Stimulated activated CD8-positive, alpha-beta memory T cell treated with anti-CD3 and anti-CD28 coated beads, Interleukin-4, amount 100 ng/mL, for 24 hours (primary cell): ENCODE measurements around the gene FHDC1.

ENCODE experiments used
- DNase-seq: peaks from one replicate; pipeline ENCODE4 v3.0.0-alpha.2; 2020; ENCODE audit warnings: low read depth

The FHDC1 gene

GRCh38 chr4:153005899-153006381 is 69.8 kb downstream of the FHDC1 start:
- no peak for DNase-seq

- no peak for DNase-seq
These were observed 72.6 kb downstream of the FHDC1 start for GRCh38 chr4:153008578-153009199.

- no peak for DNase-seq
These were observed 74.0 kb downstream of the FHDC1 start for GRCh38 chr4:153010146-153010545.

- DNase-seq = no peak
These were observed 77.3 kb downstream of the FHDC1 start for GRCh38 chr4:153013202-153013977.

GRCh38 chr4:153014460-153014859 is 78.3 kb downstream of the FHDC1 start:
- no peak for DNase-seq

- DNase-seq = no peak
These were observed 80.5 kb downstream of the FHDC1 start for GRCh38 chr4:153016592-153016991.

- no peak for DNase-seq
These were observed 81.9 kb downstream of the FHDC1 start for GRCh38 chr4:153018031-153018430.

GRCh38 chr4:153018684-153019083 is 82.6 kb downstream of the FHDC1 start:
- DNase-seq = no peak

GRCh38 chr4:153019906-153020305 is 83.8 kb downstream of the FHDC1 start:
- DNase-seq = no peak

GRCh38 chr4:153020457-153020856 is 84.3 kb downstream of the FHDC1 start:
- DNase-seq = no peak

GRCh38 chr4:153021276-153021675 is 85.2 kb downstream of the FHDC1 start:
- no peak for DNase-seq

- DNase-seq = no peak
These were observed 86.2 kb downstream of the FHDC1 start for GRCh38 chr4:153022241-153022715.

- no peak for DNase-seq
These were observed 87.0 kb downstream of the FHDC1 start for GRCh38 chr4:153023139-153023538.

- no peak for DNase-seq
These were observed 87.7 kb downstream of the FHDC1 start for GRCh38 chr4:153023692-153024394.

- DNase-seq = no peak
These were observed 88.3 kb downstream of the FHDC1 start for GRCh38 chr4:153024466-153024865.

GRCh38 chr4:153025406-153025805 is 89.3 kb downstream of the FHDC1 start:
- no peak for DNase-seq

GRCh38 chr4:153026591-153027346 is 90.6 kb downstream of the FHDC1 start:
- no peak for DNase-seq

- no peak for DNase-seq
These were observed 91.7 kb downstream of the FHDC1 start for GRCh38 chr4:153027866-153028265.

GRCh38 chr4:153028535-153028934 is 92.4 kb downstream of the FHDC1 start:
- DNase-seq = no peak
